AG10803 (cell line): ENCODE data around the gene SLC1A2.

ENCODE experiments used
- DNase-seq: peaks from one replicate; pipeline ENCODE4 v3.0.0; 2010; ENCODE audit warnings: low read depth
- H3K4me3 ChIP-seq: 2 replicates; pipeline ENCODE4 v1.5.1; 2011; ENCODE audit warnings: mild to moderate bottlenecking, low read length, control low read depth
- CTCF ChIP-seq: conservative IDR thresholded peaks from 2 replicates; pipeline ENCODE4 v1.5.1; 2011; ENCODE audit warnings: mild to moderate bottlenecking, low read length, control low read depth, inconsistent platforms

The SLC1A2 gene

DNA sequence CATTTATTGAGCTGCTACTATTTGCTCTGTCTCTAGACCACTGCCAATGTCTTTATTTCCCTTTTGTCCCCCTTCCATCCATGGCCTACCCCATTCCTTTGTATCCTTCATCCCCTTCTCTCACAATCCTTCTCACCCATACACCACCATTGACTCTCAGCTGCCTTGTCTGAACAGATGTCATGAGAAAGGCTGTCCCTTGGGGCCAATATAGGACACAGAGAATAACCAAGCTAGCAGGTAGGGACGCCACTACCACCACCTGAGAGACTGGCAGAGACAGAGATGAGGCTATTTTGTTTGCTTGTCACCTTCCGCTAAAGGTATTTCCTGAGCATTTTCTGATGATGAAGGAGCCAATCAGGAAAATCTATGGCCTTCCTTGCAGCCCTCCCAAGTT is 141.5 kb downstream of the SLC1A2 start:
- no peak for TF ChIP-seq CTCF
- H3K4me3 ChIP-seq, result no peak overlapping the region
- DNase-seq, result no peak

- no peak for DNase-seq
- TF ChIP-seq CTCF, result no peak
Measured at GRCh38 chr11:35276396-35277145, 142.8 kb downstream of the SLC1A2 start.

GRCh38 chr11:35275786-35276170 is 143.6 kb downstream of the SLC1A2 start:
- peak; percentile 56 for DNase-seq
- H3K4me3 ChIP-seq, result no peak overlapping the region
- TF ChIP-seq CTCF, result no peak

More at GRCh38 chr11:35276396-35277145, 142.8 kb downstream of the SLC1A2 start:
- no peak overlapping the region for H3K4me3 ChIP-seq

- DNase-seq, result peak; percentile 66
- H3K4me3 ChIP-seq, result no peak overlapping the region
- TF ChIP-seq CTCF, result no peak; the same call in 1 of the 2 replicates
Measured at GRCh38 chr11:35274909-35275785, 144.2 kb downstream of the SLC1A2 start.

- no peak for DNase-seq
- no peak for TF ChIP-seq CTCF
- no peak overlapping the region for H3K4me3 ChIP-seq
Measured at GRCh38 chr11:35272391-35272902, 146.9 kb downstream of the SLC1A2 start.

GRCh38 chr11:35271031-35271430 is 148.3 kb downstream of the SLC1A2 start:
- no peak for TF ChIP-seq CTCF
- no peak overlapping the region for H3K4me3 ChIP-seq
- DNase-seq, result peak; percentile 35
